DND-41 (cell line): ENCODE results near the gene STXBP6.

ENCODE experiments used
- ATAC-seq: fragments of 200-7000 bp; cut with Tn5 transposase; 3 replicates; pipeline ENCODE4 v1.9.1; 2021; ENCODE audit warnings: low read depth; ENCODE audit not compliant: insufficient read depth
- DNase-seq: peaks from one replicate; pipeline ENCODE4 v3.0.0-alpha.2; 2020
- H2AFZ ChIP-seq: 2 replicates; pipeline ENCODE4 v1.6.0; 2012; ENCODE audit warnings: low read depth, low read length
- H3K27ac ChIP-seq: 2 replicates; pipeline ENCODE4 v1.5.1; 2012; ENCODE audit warnings: low read length, inconsistent platforms
- H3K27me3 ChIP-seq: fragments of 200-600 bp; sonication (generic); 2 replicates; pipeline ENCODE4 v1.6.0; 2012; ENCODE audit warnings: low read length, mild to moderate bottlenecking, inconsistent platforms; ENCODE audit not compliant: insufficient read depth, poor library complexity
- H3K36me3 ChIP-seq: 2 replicates; pipeline ENCODE4 v1.5.1; 2012; ENCODE audit warnings: low read length, inconsistent platforms; ENCODE audit not compliant: insufficient read depth
- H3K4me1 ChIP-seq: 2 replicates; pipeline ENCODE4 v1.5.1; 2012; ENCODE audit warnings: mild to moderate bottlenecking, low read length; ENCODE audit not compliant: insufficient read depth
- H3K4me2 ChIP-seq: 2 replicates; pipeline ENCODE4 v1.6.0; 2012; ENCODE audit warnings: mild to moderate bottlenecking, moderate library complexity, low read length, inconsistent platforms; ENCODE audit not compliant: insufficient read depth
- H3K4me3 ChIP-seq, 2 experiments: fragments of 200-600 bp in 1 of 2; shearing (Covaris generic) in 1 of 2; 2 replicates each; pipeline ENCODE4 v1.5.1; 2012 to 2016; ENCODE audit warnings: inconsistent platforms in 2 of 2, low read length in 2 of 2, mild to moderate bottlenecking in 2 of 2, low read depth in 1 of 2, moderate library complexity in 1 of 2
- H3K79me2 ChIP-seq: 2 replicates; pipeline ENCODE4 v1.6.0; 2012; ENCODE audit warnings: low read length, inconsistent platforms; ENCODE audit not compliant: insufficient read depth
- H3K9ac ChIP-seq: 2 replicates; pipeline ENCODE4 v1.6.0; 2012; ENCODE audit warnings: low read depth, mild to moderate bottlenecking, inconsistent platforms, low read length, moderate library complexity
- H3K9me3 ChIP-seq: 2 replicates; pipeline ENCODE4 v1.5.1; 2012; ENCODE audit warnings: low read length, moderate library complexity, mild to moderate bottlenecking, inconsistent platforms; ENCODE audit not compliant: insufficient read depth, severe bottlenecking
- H4K20me1 ChIP-seq: 2 replicates; pipeline ENCODE4 v1.6.0; 2012; ENCODE audit warnings: low read length; ENCODE audit not compliant: insufficient read depth
- CTCF ChIP-seq: IDR thresholded peaks from 2 replicates; pipeline ENCODE4 v1.5.1; 2012; ENCODE audit warnings: borderline replicate concordance, low read length, moderate library complexity, mild to moderate bottlenecking; ENCODE audit not compliant: poor library complexity, severe bottlenecking; ENCODE audit errors: extremely low read depth
- EZH2 ChIP-seq: IDR thresholded peaks from 3 replicates; pipeline ENCODE4 v1.6.1; 2012; ENCODE audit warnings: borderline replicate concordance, low read depth, mild to moderate bottlenecking, moderate library complexity, low read length, inconsistent platforms; ENCODE audit not compliant: severe bottlenecking

Gene STXBP6

GRCh38 chr14:24868389-24868788, 181.6 kb downstream of the STXBP6 start:
- H3K4me3 ChIP-seq = no peak overlapping the region
- H3K4me1 ChIP-seq = no peaks in the 10 kb centered on the region
- no peak overlapping the region for H3K4me2 ChIP-seq
- no peak for ATAC-seq
- no peaks in the 10 kb centered on the region for H3K79me2 ChIP-seq
- H2AFZ ChIP-seq = no peak overlapping the region
- H3K27me3 ChIP-seq = peaks cover 3% of the 10 kb centered on the region
- TF ChIP-seq CTCF (no peak), EZH2 (no peak)
- no peak overlapping the region for H3K27ac ChIP-seq
- DNase-seq = no peak
- no peaks in the 10 kb centered on the region for H4K20me1 ChIP-seq
- no peaks in the 10 kb centered on the region for H3K36me3 ChIP-seq
- no peaks in the 10 kb centered on the region for H3K9me3 ChIP-seq
- no peak overlapping the region for H3K9ac ChIP-seq

GRCh38 chr14:24866067-24866639, 183.8 kb downstream of the STXBP6 start:
- Histone ChIP-seq H3K4me1 (no peaks in the 10 kb centered on the region), H3K79me2 (no peaks in the 10 kb centered on the region), H3K36me3 (no peaks in the 10 kb centered on the region), H3K4me2 (no peak overlapping the region), H2AFZ (no peak overlapping the region), H4K20me1 (no peaks in the 10 kb centered on the region), H3K27me3 (peaks cover 3% of the 10 kb centered on the region), H3K9me3 (no peaks in the 10 kb centered on the region), H3K9ac (no peak overlapping the region), H3K27ac (no peak overlapping the region), H3K4me3 (no peak overlapping the region)
- no peak for TF ChIP-seq CTCF
- no peak for TF ChIP-seq EZH2
- no peak for DNase-seq
- ATAC-seq = no peak

- TF ChIP-seq EZH2 = no peak
- Histone ChIP-seq H4K20me1 (no peaks in the 10 kb centered on the region), H3K9me3 (no peaks in the 10 kb centered on the region), H3K27me3 (peaks cover 4% of the 10 kb centered on the region), H3K79me2 (no peaks in the 10 kb centered on the region), H3K4me1 (no peaks in the 10 kb centered on the region), H3K9ac (no peak overlapping the region), H3K4me3 (no peak overlapping the region), H2AFZ (no peak overlapping the region), H3K36me3 (no peaks in the 10 kb centered on the region), H3K27ac (no peak overlapping the region), H3K4me2 (no peak overlapping the region)
- ATAC-seq (no peak), DNase-seq (no peak)
Observed at GRCh38 chr14:24863968-24864684, 185.8 kb downstream of the STXBP6 start.

- Histone ChIP-seq H3K4me1 (no peaks in the 10 kb centered on the region), H3K4me3 (no peak overlapping the region), H3K36me3 (no peaks in the 10 kb centered on the region), H3K27ac (no peak overlapping the region), H3K9me3 (no peaks in the 10 kb centered on the region), H4K20me1 (no peaks in the 10 kb centered on the region), H3K27me3 (peaks cover 4% of the 10 kb centered on the region), H3K9ac (no peak overlapping the region), H3K4me2 (no peak overlapping the region), H2AFZ (no peak overlapping the region), H3K79me2 (no peaks in the 10 kb centered on the region)
- DNase-seq (no peak), ATAC-seq (no peak)
- TF ChIP-seq EZH2 (no peak), CTCF (no peak)
Observed at GRCh38 chr14:24861083-24861630, 188.8 kb downstream of the STXBP6 start.
